Mesodermal cell (in vitro differentiated cells): ENCODE data around the gene TTBK1.

Source experiments
- H3K27ac ChIP-seq: 2 replicates; pipeline ENCODE4 v1.7.0; 2013; ENCODE audit warnings: mild to moderate bottlenecking, low read depth, low read length, moderate library complexity; ENCODE audit not compliant: severe bottlenecking
- H3K36me3 ChIP-seq: 2 replicates; pipeline ENCODE4 v1.7.1; 2013; ENCODE audit warnings: mild to moderate bottlenecking, low read length, moderate library complexity; ENCODE audit not compliant: control insufficient read depth, insufficient read depth
- H3K4me1 ChIP-seq: one replicate; pipeline ENCODE4 v1.7.1; 2013; ENCODE audit warnings: mild to moderate bottlenecking, low read length; ENCODE audit not compliant: insufficient read depth, control insufficient read depth, poor library complexity, severe bottlenecking
- H3K4me3 ChIP-seq: 2 replicates; pipeline ENCODE4 v1.7.0; 2013; ENCODE audit warnings: low read length, control low read depth, mild to moderate bottlenecking; ENCODE audit not compliant: insufficient read depth, poor library complexity, severe bottlenecking; ENCODE audit errors: extremely low read depth
- H3K9me3 ChIP-seq: 2 replicates; pipeline ENCODE4 v1.7.1; 2013; ENCODE audit warnings: mild to moderate bottlenecking, low read length, moderate library complexity; ENCODE audit not compliant: control insufficient read depth
- WGBS, 2 experiments: methylation state at CpG; one replicate each; pipeline ENCODE4 v1.1.5; 2013; ENCODE audit warnings: missing lambda C conversion rate in 2 of 2; ENCODE audit not compliant: insufficient coverage in 2 of 2; 5-methylcytosine and 5-hydroxymethylcytosine counted together

TTBK1 gene

DNA sequence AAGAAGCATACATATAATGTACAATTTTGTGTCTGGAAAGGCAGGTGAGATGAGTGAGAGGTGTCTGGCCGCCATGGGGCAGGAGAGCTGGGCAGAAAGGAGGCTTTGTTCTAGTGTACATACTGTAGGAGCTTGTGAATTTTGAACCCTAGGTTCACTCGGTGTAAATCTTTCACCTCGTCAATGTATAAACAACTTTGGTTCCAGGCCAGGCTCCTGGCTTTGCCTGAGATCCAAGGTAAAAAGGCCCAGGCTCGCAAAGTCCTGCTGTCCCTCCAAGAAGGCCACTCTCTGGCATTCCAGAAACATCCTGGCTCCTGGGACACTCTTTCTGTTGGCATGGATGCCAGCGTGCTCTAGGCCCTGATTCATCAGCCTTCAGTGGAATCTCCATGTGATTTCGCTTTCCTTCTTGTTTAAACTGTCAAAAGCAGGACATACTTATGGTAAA, 47.6 kb downstream of the TTBK1 start:
- WGBS, 2 experiments: 94 to 98% methylated on average over 5 to 6 of the region's 6 CpGs
- Histone ChIP-seq H3K36me3 (no peaks in the 10 kb centered on the region), H3K9me3 (no peaks in the 10 kb centered on the region), H3K27ac (no peak overlapping the region), H3K4me1 (peaks cover 10% of the 10 kb centered on the region), H3K4me3 (no peak overlapping the region)

DNA sequence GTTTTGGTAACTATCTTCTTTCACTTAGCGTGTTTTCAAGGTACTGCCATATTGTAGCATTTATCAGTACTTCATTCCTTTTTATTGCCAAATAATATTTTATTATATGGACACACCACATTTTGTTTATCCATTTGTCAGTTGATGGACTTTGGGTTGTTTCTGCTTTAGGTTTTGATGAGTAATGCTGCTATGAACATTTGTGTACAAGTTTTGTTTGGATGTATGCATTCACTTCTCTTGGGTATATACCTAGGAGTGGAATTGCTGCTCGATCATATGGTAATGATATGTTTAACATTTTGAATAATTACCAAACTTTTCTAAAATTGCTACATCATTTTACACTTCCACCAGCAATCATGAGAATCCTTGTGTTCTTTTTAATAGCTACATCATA, 48.4 kb downstream of the TTBK1 start:
- Histone ChIP-seq H3K4me1 (peaks cover 10% of the 10 kb centered on the region), H3K36me3 (no peaks in the 10 kb centered on the region), H3K9me3 (no peaks in the 10 kb centered on the region), H3K27ac (no peak overlapping the region), H3K4me3 (no peak overlapping the region)
- no CpG with 5 or more reads among the region's 2 CpGs for WGBS, 2 experiments

DNA sequence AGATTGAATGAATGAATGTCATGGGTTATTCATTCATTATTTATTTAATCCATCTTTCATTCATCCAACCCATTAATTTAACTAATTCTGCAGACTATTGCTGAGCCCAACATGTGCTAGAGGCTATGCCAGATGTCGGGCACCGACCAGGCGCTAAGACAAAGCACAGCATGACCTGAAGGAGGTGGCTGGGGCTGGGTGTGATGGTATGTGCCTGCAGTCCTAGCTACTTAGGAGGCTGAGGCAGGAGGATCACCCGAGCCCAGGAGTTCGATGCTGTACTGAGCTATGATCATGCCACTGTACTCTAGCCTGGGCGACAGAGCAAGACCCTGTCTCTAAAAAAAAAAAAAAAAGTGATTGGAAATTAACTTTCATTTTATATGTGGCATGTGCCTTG, 49.1 kb downstream of the TTBK1 start:
- Histone ChIP-seq H3K9me3 (no peaks in the 10 kb centered on the region), H3K36me3 (no peaks in the 10 kb centered on the region), H3K4me1 (peaks cover 4% of the 10 kb centered on the region), H3K27ac (no peak overlapping the region), H3K4me3 (no peak overlapping the region)
- 86 to 88% methylated on average over 3 to 5 of the region's 6 CpGs for WGBS, 2 experiments

DNA sequence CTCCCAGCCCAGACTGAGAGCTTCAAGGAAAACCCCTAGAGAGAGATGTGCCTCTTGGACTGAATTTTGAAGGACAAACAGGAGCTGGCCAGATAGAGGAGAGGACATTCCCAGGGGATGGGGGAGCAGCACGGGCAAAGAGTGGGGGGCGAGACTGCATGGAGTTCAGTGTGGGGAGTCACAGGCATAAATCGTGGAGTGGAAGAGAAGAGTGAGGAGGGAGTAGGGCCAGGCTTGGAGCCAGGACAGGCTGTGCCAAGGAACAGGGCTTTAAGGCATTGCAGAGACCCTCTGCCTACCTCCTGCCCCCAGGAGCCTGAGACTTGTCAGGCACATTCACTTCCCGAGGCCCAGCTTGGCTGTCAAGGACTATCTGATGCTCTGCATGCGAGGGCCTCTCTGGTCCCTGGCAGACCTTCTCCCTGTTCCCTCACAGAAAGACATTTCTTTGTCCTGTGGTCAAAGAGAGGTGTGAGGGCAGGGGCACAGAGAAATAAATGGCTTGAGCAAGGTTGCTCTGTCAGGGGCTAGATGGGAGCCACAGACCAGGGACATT, 49.6 kb downstream of the TTBK1 start:
- Histone ChIP-seq H3K9me3 (no peaks in the 10 kb centered on the region), H3K36me3 (no peaks in the 10 kb centered on the region), H3K4me3 (no peak overlapping the region), H3K27ac (no peak overlapping the region), H3K4me1 (no peaks in the 10 kb centered on the region)
- WGBS, 2 experiments: 89 to 91% methylated on average over 4 of the region's 5 CpGs

DNA sequence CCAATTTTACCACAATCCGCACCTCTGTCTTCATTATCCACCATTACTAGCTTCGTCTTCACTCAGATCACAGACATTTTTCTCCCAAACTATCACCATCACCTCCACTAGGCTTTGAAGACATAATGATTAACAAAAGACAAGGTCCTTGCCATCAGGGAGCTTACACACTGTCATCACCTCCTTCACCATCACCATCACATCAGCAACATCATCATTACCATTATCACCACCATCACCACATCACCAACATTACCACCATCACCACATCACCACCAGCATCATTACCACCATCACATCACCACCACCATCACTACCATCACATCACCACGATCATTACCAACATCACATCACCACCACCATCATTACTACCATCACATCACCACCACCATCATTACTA, 50.4 kb downstream of the TTBK1 start:
- no peaks in the 10 kb centered on the region for H3K36me3 ChIP-seq
- no peak overlapping the region for H3K4me3 ChIP-seq
- H3K9me3 ChIP-seq: no peaks in the 10 kb centered on the region
- H3K4me1 ChIP-seq: no peaks in the 10 kb centered on the region
- no peak overlapping the region for H3K27ac ChIP-seq
- WGBS, 2 experiments: 93% methylated on average over 3 of the region's 3 CpGs

DNA sequence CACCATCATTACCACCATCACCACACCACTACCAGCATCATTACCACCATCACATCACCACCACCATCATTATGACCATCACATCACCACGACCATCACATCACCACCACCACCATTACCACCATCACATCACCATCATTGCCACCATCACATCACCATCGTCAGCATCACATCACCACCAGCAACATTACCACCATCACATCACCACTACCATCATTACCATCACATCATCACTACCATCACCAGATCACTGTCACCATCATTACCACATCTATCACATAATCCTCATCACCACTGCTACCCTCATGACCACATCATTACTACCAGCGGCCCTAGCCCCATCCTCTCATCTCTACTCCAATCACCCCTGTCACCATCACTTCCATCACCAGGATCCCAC, 51.3 kb downstream of the TTBK1 start:
- no peaks in the 10 kb centered on the region for H3K4me1 ChIP-seq
- H3K36me3 ChIP-seq: no peaks in the 10 kb centered on the region
- H3K27ac ChIP-seq: no peak overlapping the region
- WGBS, 2 experiments: 78 to 82% methylated on average over 3 of the region's 3 CpGs
- no peaks in the 10 kb centered on the region for H3K9me3 ChIP-seq
- H3K4me3 ChIP-seq: no peak overlapping the region

DNA sequence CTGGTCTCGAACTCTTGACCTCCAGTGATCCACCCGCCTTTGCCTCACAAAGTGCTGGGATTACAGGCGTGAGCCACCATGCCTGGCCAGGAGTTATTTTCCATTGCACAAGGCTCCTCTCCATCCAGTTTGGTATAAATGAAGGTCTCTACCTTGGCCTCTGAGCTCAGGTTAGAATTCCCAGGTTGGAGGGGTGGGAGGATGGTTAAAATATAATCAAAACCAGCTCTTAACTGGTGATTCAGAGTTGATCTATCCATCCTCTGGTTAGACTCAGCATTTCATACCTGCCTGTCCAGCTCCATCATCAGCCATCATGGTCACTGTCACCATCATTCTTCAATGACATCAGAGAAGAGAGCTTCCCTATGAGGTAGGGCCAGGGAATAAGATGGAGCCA, 52.2 kb downstream of the TTBK1 start:
- Histone ChIP-seq H3K4me3 (no peak overlapping the region), H3K9me3 (no peaks in the 10 kb centered on the region), H3K4me1 (no peaks in the 10 kb centered on the region), H3K36me3 (no peaks in the 10 kb centered on the region), H3K27ac (no peak overlapping the region)
- WGBS, 2 experiments: 85 to 95% methylated on average over 2 to 3 of the region's 3 CpGs

DNA sequence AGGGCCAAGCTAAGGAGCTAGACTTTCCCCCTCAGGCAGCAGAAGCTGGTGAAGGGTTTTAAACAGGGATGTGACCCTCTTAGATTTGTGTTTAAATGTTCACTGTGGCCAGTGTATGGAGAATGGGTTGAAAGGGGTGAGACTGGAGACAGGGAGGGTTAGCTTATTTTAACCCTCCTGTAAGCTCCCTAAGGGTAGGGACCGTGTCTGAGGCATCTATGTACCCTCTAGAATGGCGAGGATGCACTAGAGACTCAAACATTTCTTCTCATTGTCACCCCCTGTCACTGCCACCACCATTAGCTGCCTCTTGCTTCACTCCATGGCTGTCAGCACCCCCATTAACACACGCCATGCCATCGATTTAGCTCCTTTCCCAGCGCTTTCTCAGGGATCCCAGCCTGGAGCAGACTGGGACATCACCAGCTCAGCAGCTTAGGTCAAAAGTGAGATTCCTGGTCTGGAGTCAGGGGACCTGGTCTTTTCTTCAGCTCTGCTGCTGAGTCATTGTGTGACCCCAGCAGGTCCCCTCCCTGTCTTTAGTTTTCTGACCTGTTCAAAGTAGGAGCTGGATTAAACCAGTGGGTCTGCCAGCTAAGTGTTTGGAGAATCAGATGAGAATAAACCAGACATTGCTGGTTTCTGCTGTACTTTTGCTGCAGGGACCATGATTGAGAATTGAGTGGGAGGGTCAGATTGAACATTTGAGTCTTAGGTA, 53.7 kb downstream of the TTBK1 start:
- Histone ChIP-seq H3K36me3 (no peaks in the 10 kb centered on the region), H3K27ac (no peak overlapping the region), H3K4me3 (no peak overlapping the region), H3K9me3 (no peaks in the 10 kb centered on the region), H3K4me1 (no peaks in the 10 kb centered on the region)
- 81 to 94% methylated on average over 5 of the region's 5 CpGs for WGBS, 2 experiments

DNA sequence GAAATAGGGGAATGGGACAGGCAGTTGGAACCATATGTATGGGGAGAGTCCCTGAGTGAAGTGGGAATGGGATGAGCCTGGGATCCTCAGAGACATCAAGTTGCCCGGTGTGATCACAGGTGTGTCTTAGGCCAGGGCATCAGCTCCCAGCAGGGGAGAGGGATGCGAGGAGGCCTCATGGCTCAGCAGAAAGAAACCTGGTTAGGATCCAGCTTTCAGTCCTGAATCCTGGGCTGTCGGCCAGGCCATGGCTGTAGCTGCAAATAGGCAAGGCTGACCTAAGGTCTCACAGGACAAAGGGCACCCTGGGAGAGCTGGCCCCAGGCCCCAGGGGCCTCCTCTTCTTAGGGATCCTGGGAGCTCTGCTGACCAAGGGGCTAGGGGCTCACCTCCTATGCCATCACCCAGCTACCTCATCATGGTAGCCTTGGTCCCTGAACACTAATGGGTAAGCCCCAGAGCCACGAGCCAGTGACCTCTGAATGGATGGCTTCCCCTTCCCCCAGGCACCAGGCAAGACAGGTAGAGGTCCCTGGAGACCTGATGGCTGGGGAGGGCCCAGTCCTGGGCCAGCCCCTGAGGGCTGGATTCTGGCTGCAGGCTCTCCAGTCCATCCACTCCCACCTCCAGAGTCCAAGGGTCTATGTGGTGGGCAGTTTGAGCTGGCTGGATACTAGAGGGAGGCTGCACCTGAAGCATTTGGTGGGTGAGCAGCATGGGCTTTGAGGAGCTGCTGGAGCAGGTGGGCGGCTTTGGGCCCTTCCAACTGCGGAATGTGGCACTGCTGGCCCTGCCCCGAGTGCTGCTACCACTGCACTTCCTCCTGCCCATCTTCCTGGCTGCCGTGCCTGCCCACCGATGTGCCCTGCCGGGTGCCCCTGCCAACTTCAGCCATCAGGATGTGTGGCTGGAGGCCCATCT, 54.6 kb downstream of the TTBK1 start, which contains the start of gene SLC22A7:
SLC22A7 (plus strand) TSS at position 617 of the 921 bp plus-strand sequence; CDS start at position 716, 99 bp downstream.
- no peak within 1 kb of the TSS for H3K27ac ChIP-seq
- WGBS, 2 experiments: 91 to 97% methylated on average over 10 of the region's 10 CpGs

DNA sequence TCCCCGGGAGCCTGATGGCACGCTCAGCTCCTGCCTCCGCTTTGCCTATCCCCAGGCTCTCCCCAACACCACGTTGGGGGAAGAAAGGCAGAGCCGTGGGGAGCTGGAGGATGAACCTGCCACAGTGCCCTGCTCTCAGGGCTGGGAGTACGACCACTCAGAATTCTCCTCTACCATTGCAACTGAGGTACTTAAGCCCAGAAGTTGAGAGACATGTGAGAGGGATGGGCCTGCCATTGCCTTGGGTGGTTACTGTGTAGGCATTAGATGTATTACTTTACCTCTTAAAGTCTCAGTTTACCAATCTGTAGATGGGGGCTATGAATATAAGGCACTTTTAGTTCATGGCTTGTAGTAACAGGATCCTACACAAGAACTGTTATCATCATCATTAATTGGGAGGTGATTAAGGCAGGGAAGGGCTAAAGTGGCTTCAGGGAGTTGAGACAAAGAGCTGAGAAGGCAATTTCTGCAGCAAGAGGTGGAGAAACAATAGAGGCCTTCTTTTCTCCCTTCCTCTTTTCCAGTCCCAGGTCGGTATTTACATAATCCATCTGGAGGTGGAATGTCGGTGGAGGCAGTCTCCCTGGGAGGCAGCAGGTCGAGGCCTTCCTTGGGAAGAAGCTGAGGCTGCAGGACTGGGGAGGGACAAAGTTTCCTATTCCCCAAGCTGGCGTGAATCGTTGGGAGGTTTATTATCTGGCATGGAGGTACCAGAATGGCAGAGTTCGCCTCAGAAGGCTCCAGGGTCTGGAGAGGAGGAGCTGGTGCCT, 55.5 kb downstream of the TTBK1 start:
- 67 to 86% methylated on average over 6 to 8 of the region's 12 CpGs for WGBS, 2 experiments
- H3K36me3 ChIP-seq: no peaks in the 10 kb centered on the region
- no peaks in the 10 kb centered on the region for H3K9me3 ChIP-seq

More for the DNA sequence above, 54.6 kb downstream of the TTBK1 start, which contains the start of gene SLC22A7:
- H3K4me3 ChIP-seq: no peak within 1 kb of the TSS
- no peaks in the 10 kb centered on the region for H3K36me3 ChIP-seq
- no peaks in the 10 kb centered on the region for H3K9me3 ChIP-seq
- H3K4me1 ChIP-seq: no peaks in the 10 kb centered on the region

More for the DNA sequence above, 55.5 kb downstream of the TTBK1 start:
- Histone ChIP-seq H3K4me3 (no peak overlapping the region), H3K4me1 (no peaks in the 10 kb centered on the region), H3K27ac (no peak overlapping the region)
